Natural killer cell (primary cell): Measurements from ENCODE around the gene PHLDA2. TPM values are rescaled to one million over a fixed set of nuclear protein-coding genes. Genes with fewer than 3 reads are reported as not detected.

Source experiments
- ATAC-seq, 3 donors: fragments of 150-1000 bp in 2 of 3; fragments of 200-7000 bp in 1 of 3; cut with Tn5 transposase; 1 replicate in 1 of 3; 2 replicates in 2 of 3; pipeline ENCODE4 v1.10.0; 2021; ENCODE audit warnings: mild to moderate bottlenecking in 2 of 3, moderate library complexity in 2 of 3
- DNase-seq, 2 donors: peaks; one replicate each; pipeline versions ENCODE4 v3.0.0 to v3.0.0-alpha.2; 2013 to 2021; ENCODE audit warnings: mixed read lengths in 1 of 2
- H3K27ac ChIP-seq: one replicate; pipeline ENCODE4 v1.5.1; 2013; ENCODE audit warnings: mild to moderate bottlenecking, low read length
- H3K27me3 ChIP-seq: one replicate; pipeline ENCODE4 v1.6.1; 2013; ENCODE audit warnings: low read length; ENCODE audit not compliant: control insufficient read depth, insufficient read depth
- H3K36me3 ChIP-seq: one replicate; pipeline ENCODE4 v1.6.1; 2013; ENCODE audit warnings: low read length; ENCODE audit not compliant: control insufficient read depth, insufficient read depth
- H3K4me1 ChIP-seq: one replicate; pipeline ENCODE4 v1.6.1; 2013; ENCODE audit warnings: low read length; ENCODE audit not compliant: control insufficient read depth, insufficient read depth
- H3K4me3 ChIP-seq: one replicate; pipeline ENCODE4 v1.5.1; 2013; ENCODE audit warnings: low read length
- H3K9me3 ChIP-seq: one replicate; pipeline ENCODE4 v1.6.1; 2013; ENCODE audit warnings: low read length; ENCODE audit not compliant: control insufficient read depth, insufficient read depth
- H3K27ac Mint-ChIP-seq, 2 donors: one replicate each; pipeline ENCODE4 v1.8.0; 2022; ENCODE audit warnings: mild to moderate bottlenecking in 2 of 2, mixed read lengths in 2 of 2, moderate library complexity in 1 of 2
- H3K27me3 Mint-ChIP-seq, 2 donors: one replicate each; pipeline ENCODE4 v1.8.0; 2022; ENCODE audit warnings: low read depth in 2 of 2, mixed read lengths in 2 of 2
- H3K36me3 Mint-ChIP-seq: one replicate; pipeline ENCODE4 v1.8.0; 2022; ENCODE audit warnings: mixed read lengths
- H3K4me1 Mint-ChIP-seq, 2 donors: one replicate each; pipeline ENCODE4 v1.8.0; 2022; ENCODE audit warnings: mixed read lengths in 2 of 2
- H3K4me3 Mint-ChIP-seq: one replicate; pipeline ENCODE4 v1.8.0; 2022; ENCODE audit warnings: mild to moderate bottlenecking, moderate library complexity, mixed read lengths
- H3K9me3 Mint-ChIP-seq, 2 donors: one replicate each; pipeline ENCODE4 v1.8.0; 2022; ENCODE audit warnings: mixed read lengths in 2 of 2
- WGBS: methylation state at CpG from one replicate; pipeline ENCODE4 v1.1.7; 2013; ENCODE audit warnings: missing lambda C conversion rate; ENCODE audit not compliant: insufficient coverage; 5-methylcytosine and 5-hydroxymethylcytosine counted together
- intact Hi-C: fragments of 100-400 bp; cut with micrococcal nuclease; formaldehyde crosslinking; loops from one replicate; pipeline ENCODE4 v1.14.2; 2022
- total RNA-seq, 4 donors: library from RNA; stranded (reverse); fragments of 120-200 nt in 1 of 4; gene quantifications; one replicate each; pipeline versions ENCODE4 v1.2.3 to v1.2.4, GENCODE V29; 2013 to 2022
- TF ChIP-seq, protein P1 (sequence below): fragments of 200-600 bp; IDR thresholded peaks from one replicate; pipeline ENCODE4 v1.8.0; 2022; ENCODE audit warnings: antibody characterized with exemption

The PHLDA2 gene
- total RNA-seq, 3 donors from 2014 or later (not counting 1 experiment from before 2014, with no cell fraction given): 0.79 to 3.2 (median 2.2) TPM

DNA sequence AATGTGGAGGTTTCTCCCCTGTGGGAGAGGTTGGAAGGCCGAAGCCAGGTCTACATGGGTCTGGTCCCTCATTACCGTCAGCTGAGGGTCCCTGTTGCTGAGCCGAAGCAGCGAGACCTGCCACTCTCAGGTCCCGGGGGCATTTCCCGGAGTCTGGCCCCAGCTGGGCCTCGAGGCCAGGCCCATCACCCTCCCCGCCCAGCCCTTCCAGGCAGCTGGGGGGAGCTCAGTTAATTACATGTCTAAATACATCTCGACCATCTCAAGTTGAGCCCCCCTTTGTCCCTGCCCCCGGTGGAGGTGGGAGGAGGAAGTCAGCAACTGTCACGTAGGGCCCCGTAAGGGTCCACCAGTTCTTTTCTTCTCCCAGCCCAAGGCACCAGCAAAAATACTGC, 47.2 kb downstream of the PHLDA2 start:
- Histone ChIP-seq H3K27me3 (peaks cover 8% of the 10 kb centered on the region), H3K4me1 (peaks cover 14% of the 10 kb centered on the region), H3K9me3 (no peaks in the 10 kb centered on the region), H3K36me3 (no peaks in the 10 kb centered on the region), H3K4me3 (no peak overlapping the region), H3K27ac (no peak overlapping the region)
- intact Hi-C loops: no loop called here
- Mint-ChIP-seq H3K27me3 (peaks cover 8 to 20% of the 10 kb centered on the region in 2 donors), H3K27ac (no peak overlapping the region), H3K4me3 (no peak overlapping the region), H3K36me3 (no peaks in the 10 kb centered on the region), H3K4me1 (peaks cover 5 to 10% of the 10 kb centered on the region in 2 donors), H3K9me3 (no peaks in the 10 kb centered on the region)
- 82% methylated on average over 12 of the region's 12 CpGs for WGBS
- DNase-seq (no peak), ATAC-seq (no peak)
- TF ChIP-seq, protein P1, sequence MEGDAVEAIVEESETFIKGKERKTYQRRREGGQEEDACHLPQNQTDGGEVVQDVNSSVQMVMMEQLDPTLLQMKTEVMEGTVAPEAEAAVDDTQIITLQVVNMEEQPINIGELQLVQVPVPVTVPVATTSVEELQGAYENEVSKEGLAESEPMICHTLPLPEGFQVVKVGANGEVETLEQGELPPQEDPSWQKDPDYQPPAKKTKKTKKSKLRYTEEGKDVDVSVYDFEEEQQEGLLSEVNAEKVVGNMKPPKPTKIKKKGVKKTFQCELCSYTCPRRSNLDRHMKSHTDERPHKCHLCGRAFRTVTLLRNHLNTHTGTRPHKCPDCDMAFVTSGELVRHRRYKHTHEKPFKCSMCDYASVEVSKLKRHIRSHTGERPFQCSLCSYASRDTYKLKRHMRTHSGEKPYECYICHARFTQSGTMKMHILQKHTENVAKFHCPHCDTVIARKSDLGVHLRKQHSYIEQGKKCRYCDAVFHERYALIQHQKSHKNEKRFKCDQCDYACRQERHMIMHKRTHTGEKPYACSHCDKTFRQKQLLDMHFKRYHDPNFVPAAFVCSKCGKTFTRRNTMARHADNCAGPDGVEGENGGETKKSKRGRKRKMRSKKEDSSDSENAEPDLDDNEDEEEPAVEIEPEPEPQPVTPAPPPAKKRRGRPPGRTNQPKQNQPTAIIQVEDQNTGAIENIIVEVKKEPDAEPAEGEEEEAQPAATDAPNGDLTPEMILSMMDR: no peak

DNA sequence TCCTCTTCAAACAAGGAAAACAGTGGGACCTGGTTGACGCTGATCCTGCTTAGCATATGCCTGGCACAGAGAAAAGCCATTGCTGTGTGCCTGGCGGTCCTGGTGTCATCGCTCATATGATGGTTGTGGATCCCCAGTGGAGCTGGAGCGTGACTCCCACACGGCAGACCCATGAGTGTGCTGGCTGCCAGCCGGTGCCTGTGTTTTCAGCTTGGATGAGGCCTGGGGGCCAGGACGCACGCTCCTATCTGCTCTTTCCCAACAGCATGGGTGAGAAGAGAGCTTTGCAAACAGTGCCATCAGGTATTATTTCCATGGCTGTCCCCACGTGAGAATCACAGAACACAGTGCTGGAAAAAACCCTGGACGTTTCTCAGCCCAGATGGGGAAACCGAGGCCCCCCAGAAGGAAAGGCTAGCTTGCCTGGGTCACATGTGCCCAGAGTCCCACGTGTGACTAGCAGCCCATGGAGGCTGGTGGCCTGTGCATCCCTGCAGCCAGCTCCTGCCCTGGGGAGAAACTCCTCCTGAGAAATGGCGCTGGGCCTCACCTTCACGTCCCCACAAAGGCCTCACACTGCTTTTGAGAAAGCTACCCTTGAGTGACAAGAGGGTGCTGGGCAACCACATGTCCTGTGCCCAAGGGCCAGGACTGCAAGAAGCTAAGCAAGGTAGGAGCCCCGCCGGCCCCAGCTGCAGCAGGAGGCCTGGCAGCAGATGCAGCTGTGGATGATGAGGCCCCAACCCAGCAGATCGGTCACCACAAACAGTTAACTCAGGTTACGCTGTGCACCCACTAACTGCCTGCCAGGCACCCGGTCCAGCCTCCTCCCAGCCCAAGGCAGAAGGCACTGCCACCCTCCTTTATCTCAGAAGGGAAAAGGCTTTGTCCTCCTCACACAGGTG, 47.9 kb downstream of the PHLDA2 start:
- ATAC-seq (no peak), DNase-seq (no peak)
- H3K36me3 Mint-ChIP-seq: no peaks in the 10 kb centered on the region
- peaks cover 5 to 10% of the 10 kb centered on the region in 2 donors for H3K4me1 Mint-ChIP-seq
- no peak overlapping the region for H3K4me3 Mint-ChIP-seq
- H3K36me3 ChIP-seq: no peaks in the 10 kb centered on the region
- WGBS: 84% methylated on average over 19 of the region's 19 CpGs
- peaks cover 8% of the 10 kb centered on the region for H3K27me3 ChIP-seq
- H3K9me3 Mint-ChIP-seq: no peaks in the 10 kb centered on the region
- peaks cover 11% of the 10 kb centered on the region for H3K4me1 ChIP-seq
- H3K4me3 ChIP-seq: no peak overlapping the region
- H3K27ac ChIP-seq: no peak overlapping the region
- peaks cover 8 to 20% of the 10 kb centered on the region in 2 donors for H3K27me3 Mint-ChIP-seq
- intact Hi-C loops: no loop called here
- no peak overlapping the region for H3K27ac Mint-ChIP-seq
- H3K9me3 ChIP-seq: no peaks in the 10 kb centered on the region
- TF ChIP-seq, protein P1: no peak

DNA sequence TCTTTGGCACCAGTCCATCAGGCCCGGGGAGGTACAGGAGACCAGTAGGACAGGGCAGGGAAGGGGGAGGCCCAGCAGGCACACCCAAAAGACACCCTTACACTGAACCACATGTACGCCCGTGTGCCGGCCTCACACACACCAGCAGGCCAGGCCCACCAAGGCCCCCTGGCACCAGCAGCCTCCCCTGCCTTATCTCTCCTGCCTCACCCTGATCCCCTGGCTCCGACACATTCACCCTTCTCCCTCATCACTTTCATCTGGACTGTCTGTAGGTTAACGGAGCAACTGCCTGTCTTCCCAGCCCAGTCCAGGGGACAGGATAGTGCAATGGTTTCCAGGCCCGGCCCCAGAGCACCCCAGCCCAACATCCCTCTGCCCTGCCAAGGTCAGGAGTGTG, 48.6 kb downstream of the PHLDA2 start:
- no peak overlapping the region for H3K4me3 Mint-ChIP-seq
- no peak overlapping the region for H3K27ac Mint-ChIP-seq
- Histone ChIP-seq H3K36me3 (no peaks in the 10 kb centered on the region), H3K4me3 (no peak overlapping the region), H3K9me3 (no peaks in the 10 kb centered on the region), H3K27ac (no peak overlapping the region), H3K4me1 (peaks cover 10% of the 10 kb centered on the region), H3K27me3 (peaks cover 8% of the 10 kb centered on the region)
- H3K27me3 Mint-ChIP-seq: peaks cover 8 to 20% of the 10 kb centered on the region in 2 donors
- intact Hi-C loops: no loop called here
- 91% methylated on average over 7 of the region's 7 CpGs for WGBS
- H3K4me1 Mint-ChIP-seq: peaks cover 5 to 10% of the 10 kb centered on the region in 2 donors
- no peak for DNase-seq
- ATAC-seq: no peak
- no peaks in the 10 kb centered on the region for H3K9me3 Mint-ChIP-seq
- no peaks in the 10 kb centered on the region for H3K36me3 Mint-ChIP-seq
- TF ChIP-seq, protein P1: no peak
